Measurements from ENCODE around the gene MCHR1. TPM values are rescaled to one million over a fixed set of nuclear protein-coding genes. Genes with fewer than 3 reads are reported as not detected.

Gene MCHR1
- total RNA-seq, 2 donors from 2014 or later = not detected

GRCh38 chr22:40727964-40728615, 48.8 kb downstream of the MCHR1 start:
- ATAC-seq = no peak
- no peak overlapping the region for H3K27ac ChIP-seq
- intact Hi-C loops (cut with DNase I) = no loop called here
- peaks cover 9% of the 10 kb centered on the region for H3K4me1 ChIP-seq
- TF ChIP-seq CTCF (IDR thresholded peaks at IDR 0.05) (no peak), POLR2A (IDR thresholded peaks at IDR 0.05) (no peak)
- no peak overlapping the region for H3K4me3 ChIP-seq
- no peak for DNase-seq
- H3K36me3 ChIP-seq (replicated peaks in 1 of 2; ENCODE audit: insufficient read depth in 1 of 2, low read depth in 2 of 2) = no peaks in the 10 kb centered on the region
- H3K9me3 ChIP-seq = no peaks in the 10 kb centered on the region
- H3K27me3 ChIP-seq = no peaks in the 10 kb centered on the region
- WGBS, 2 donors = 86 to 92% methylated on average over 14 of the region's 14 CpGs

GRCh38 chr22:40728731-40729189, 49.5 kb downstream of the MCHR1 start:
- no peak for DNase-seq
- no peaks in the 10 kb centered on the region for H3K36me3 ChIP-seq (replicated peaks in 1 of 2; ENCODE audit: insufficient read depth in 1 of 2, low read depth in 2 of 2)
- H3K27me3 ChIP-seq = no peaks in the 10 kb centered on the region
- H3K4me1 ChIP-seq = peaks cover 11% of the 10 kb centered on the region
- H3K27ac ChIP-seq = no peak overlapping the region
- WGBS, 2 donors = 55 to 70% methylated on average over 13 of the region's 13 CpGs
- no peaks in the 10 kb centered on the region for H3K9me3 ChIP-seq
- intact Hi-C loops (cut with DNase I) = no loop called here
- no peak overlapping the region for H3K4me3 ChIP-seq
- TF ChIP-seq POLR2A (IDR thresholded peaks at IDR 0.05) (no peak), CTCF (IDR thresholded peaks at IDR 0.05) (no peak)
- no peak for ATAC-seq

DNA sequence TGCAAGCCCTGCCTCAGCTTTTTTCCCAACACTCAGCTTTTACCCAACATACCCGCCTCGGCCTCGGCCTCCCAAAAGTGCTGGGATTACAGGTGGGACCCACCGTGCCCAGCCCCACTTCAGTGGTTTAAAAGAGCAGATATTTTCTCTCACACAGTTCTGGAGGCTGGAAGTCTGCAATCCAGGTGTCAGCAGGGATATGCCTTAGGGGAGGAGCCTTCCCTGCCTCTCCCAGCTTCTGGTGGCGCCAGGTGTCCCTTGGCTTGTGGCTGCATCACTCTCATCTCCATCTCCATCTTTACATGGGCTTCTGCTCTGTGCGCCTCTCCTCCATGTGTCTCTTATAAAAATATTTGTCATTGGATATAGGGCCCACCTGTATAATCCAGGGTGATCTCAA, 50.0 kb downstream of the MCHR1 start:
- Histone ChIP-seq H3K27ac (no peak overlapping the region), H3K4me3 (no peak overlapping the region), H3K36me3 (replicated peaks in 1 of 2; ENCODE audit: insufficient read depth in 1 of 2, low read depth in 2 of 2) (no peaks in the 10 kb centered on the region), H3K4me1 (peaks cover 11% of the 10 kb centered on the region), H3K9me3 (no peaks in the 10 kb centered on the region), H3K27me3 (no peaks in the 10 kb centered on the region)
- WGBS, 2 donors = 80 to 81% methylated on average over 6 of the region's 6 CpGs
- intact Hi-C loops (cut with DNase I) = no loop called here
- DNase-seq (no peak), ATAC-seq (no peak)
- TF ChIP-seq CTCF (IDR thresholded peaks at IDR 0.05) (no peak), POLR2A (IDR thresholded peaks at IDR 0.05) (no peak)

Other genes starting within 250 kb of the MCHR1 start
- 10 to 100 TPM; 47.0 to 71.5 TPM for gene MRTFA, start 42.8 kb upstream of the MCHR1 start, total RNA-seq
- 1 to 10 TPM; 7.6 to 8.3 TPM for gene SLC25A17, start 139.9 kb downstream of the MCHR1 start, total RNA-seq
- gene ST13, start 177.2 kb downstream of the MCHR1 start, total RNA-seq = 100 to 1,000 TPM in 1 of 2 donors, 10 to 100 TPM in 1; 98.9 to 122 TPM
- gene XPNPEP3, start 177.7 kb downstream of the MCHR1 start, total RNA-seq = 10 to 100 TPM in 1 of 2 donors, 1 to 10 TPM in 1; 6.9 to 14.3 TPM
- not detected for gene DNAJB7, start 182.6 kb downstream of the MCHR1 start, total RNA-seq